ENCODE measurements around the gene MYO15A. TPM values are rescaled to one million over a fixed set of nuclear protein-coding genes. Genes with fewer than 3 reads are reported as not detected.

MYO15A gene
- polyA plus RNA-seq, 3 donors: 2.2 to 4.8 (median 3.3) TPM

GRCh38 chr17:18132711-18133110, 24.2 kb downstream of the MYO15A start:
- DNase-seq: no peak

- no peak for DNase-seq
Measured at GRCh38 chr17:18136357-18136756, 27.8 kb downstream of the MYO15A start.

DNA sequence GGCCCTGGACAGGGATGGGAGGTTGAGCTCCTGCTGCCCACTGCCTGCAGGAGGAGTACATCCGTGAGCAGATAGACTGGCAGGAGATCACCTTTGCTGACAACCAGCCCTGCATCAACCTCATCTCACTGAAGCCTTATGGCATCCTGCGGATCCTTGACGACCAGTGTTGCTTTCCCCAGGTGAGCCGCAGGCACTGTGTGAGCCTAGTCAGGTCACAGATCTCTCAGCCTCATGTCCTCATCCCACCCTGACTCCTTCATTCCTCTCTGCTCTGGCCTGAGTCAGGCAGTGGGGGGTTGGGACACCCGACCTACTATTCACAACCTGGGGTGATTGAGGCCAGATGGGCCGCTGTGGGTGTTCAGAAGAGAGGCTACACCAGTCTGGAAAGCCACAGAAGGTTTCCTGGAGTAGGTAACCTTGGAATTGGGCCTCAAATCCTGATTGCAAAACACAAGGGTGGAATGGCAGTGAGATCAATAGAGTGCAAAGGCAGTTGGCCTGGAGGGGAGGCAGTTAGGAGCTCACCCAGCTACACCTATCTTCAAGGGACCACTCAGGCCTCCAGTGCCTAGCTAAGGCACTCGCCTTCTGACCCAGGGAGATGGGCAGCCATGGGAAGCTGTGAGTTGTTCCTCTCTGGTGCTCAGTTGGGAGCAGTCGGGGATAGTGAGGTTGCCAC, 29.7 kb downstream of the MYO15A start:
- no peak for DNase-seq

- no peak for DNase-seq
Measured at GRCh38 chr17:18139092-18139491, 30.5 kb downstream of the MYO15A start.

GRCh38 chr17:18139498-18139897, 30.9 kb downstream of the MYO15A start:
- DNase-seq: no peak

DNA sequence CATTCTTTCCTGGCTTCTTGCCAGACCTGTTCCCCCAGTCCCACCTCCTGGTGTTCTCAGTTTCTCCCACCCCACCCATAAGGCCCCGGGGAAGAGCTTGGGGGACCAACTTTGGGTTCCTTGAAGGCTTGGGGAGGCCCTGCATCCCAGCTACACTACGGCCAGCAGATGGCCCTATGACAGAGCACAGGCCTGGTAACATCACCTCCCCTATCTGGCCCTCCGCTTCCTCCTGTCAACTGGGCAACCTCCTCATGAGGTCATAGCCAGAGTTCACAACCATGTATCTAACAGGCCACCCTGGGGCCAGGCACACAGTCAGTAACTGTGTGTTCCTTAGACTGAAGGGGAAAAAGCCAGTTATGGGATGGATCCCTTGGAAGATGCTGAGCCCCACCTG, 31.4 kb downstream of the MYO15A start:
- no peak for DNase-seq

- DNase-seq: no peak
Measured at GRCh38 chr17:18140648-18141047, 32.1 kb downstream of the MYO15A start.

- no peak for DNase-seq
Measured at GRCh38 chr17:18141210-18141803, 32.8 kb downstream of the MYO15A start.

GRCh38 chr17:18142417-18142816, 33.9 kb downstream of the MYO15A start:
- DNase-seq: no peak

DNA sequence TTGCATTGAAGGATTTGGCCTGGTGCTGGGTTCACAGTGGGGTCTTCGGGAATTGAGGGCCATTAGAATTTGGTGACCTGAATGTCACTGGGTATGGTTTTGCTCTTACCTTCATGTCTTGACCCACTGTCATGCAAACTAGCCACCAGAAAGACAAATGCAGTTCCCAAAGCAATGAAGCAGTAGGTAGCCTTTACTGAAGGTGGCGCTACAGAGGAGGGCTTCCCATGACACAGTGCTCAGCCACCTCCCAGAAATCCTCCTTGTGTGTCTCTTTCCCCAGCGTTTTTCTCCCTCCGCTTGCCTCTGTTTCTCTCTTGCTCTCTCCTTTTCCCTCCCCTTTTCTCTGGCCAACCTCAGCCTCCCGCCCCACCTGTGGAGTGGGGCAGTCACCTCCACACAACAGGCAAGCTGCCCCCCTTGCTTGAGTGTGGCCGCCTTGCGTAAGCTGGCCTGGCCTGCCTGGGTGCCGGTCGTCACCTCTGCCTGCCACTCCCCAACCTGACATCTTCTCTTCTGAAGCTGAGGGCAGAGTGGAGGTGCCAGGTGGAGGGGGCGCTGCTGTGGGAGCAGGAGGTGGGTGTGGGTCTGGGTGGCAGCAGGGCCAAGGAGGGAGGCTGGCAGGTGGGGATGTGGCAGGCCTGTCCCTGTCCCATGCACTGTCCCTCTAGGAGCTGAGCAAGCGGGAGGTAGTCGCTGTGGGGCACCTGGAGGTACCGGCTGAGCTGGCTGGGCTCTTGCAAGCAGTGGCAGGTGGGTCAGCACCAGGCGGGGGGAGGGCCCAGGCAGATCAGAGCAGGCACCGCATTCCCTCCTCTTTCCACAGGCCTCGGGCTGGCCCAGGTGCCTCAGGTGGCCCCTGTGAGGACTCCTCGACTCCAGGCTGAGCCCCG, 34.7 kb downstream of the MYO15A start:
- no peak for DNase-seq

DNA sequence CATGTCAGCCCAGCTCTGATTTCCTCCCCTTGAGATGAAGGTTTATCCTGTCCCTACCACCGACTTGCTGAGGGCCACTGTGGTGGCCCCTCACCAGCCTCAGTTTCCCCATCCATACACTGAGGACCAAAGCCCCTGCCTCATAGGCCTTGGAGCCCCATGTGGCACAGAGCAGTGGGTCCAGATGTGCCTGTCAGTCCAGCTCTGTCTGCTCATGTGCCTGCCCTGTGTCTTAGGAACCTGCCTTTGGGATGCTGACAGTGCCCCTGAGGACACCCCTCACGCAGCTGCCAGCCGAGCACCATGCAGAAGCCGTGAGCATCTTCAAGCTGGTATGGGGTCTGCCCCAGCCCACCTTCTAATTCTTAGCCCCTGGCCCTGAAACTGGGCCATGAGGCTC, 35.7 kb downstream of the MYO15A start:
- no peak for DNase-seq

- no peak for DNase-seq
Measured at GRCh38 chr17:18144855-18145254, 36.3 kb downstream of the MYO15A start.

GRCh38 chr17:18145811-18146210, 37.3 kb downstream of the MYO15A start:
- DNase-seq: no peak

DNA sequence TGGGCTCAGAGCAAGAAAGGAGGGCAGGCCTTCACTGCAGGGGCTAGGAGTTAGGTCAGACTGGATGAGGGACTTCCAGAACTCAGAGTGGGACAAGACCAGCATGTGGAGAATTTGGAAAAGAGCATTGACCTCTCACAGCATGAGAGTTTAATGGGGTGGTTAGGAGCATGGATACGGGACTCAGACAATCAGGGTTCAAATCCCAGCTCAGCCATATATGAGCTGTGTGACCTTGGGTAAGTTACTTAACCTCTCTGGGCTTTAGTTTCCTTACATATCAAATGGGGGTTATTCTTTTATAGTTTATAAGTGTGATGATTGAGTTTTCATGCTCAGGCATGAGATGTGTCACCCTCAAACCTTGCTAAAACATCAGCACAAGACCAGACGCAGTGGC, 37.7 kb downstream of the MYO15A start:
- DNase-seq: no peak

- DNase-seq: no peak
Measured at GRCh38 chr17:18146980-18147379, 38.4 kb downstream of the MYO15A start.

DNA sequence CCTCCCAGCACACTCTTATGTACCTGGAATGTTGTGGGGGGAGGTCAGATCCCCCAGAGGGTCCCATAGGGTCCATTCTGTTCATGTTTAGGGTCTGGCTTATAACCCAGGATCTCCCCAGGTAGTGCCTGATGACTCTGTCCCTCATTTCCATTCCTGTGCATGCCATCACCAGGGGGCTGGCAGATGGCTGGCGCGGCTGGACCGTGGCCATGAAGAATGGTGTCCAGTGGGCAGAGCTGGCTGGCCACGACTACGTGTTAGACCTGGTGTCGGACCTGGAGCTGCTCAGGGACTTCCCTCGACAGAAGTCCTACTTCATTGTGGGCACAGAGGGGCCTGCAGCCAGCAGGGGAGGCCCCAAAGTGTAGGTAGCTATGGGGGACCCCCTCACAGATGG, 40.0 kb downstream of the MYO15A start:
- DNase-seq: no peak

DNA sequence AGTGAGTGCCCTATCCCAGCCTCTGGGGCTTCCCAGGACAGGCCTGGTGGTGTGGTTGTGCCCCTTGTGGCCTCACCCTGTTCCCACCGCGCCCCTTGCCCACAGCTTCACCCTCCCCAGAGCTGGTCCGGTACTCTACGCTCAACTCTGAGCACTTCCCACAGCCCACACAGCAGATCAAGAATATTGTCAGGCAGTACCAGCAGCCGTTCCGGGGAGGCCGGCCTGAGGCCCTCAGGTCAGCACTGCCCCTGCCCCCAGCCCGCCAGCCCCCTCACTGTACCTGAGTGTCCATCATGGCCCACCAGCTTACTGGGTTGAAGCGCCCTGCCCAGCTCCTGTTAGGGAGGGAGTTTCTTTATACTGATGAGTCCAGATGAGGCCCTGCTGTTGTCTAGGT, 42.7 kb downstream of the MYO15A start:
- no peak for DNase-seq

DNA sequence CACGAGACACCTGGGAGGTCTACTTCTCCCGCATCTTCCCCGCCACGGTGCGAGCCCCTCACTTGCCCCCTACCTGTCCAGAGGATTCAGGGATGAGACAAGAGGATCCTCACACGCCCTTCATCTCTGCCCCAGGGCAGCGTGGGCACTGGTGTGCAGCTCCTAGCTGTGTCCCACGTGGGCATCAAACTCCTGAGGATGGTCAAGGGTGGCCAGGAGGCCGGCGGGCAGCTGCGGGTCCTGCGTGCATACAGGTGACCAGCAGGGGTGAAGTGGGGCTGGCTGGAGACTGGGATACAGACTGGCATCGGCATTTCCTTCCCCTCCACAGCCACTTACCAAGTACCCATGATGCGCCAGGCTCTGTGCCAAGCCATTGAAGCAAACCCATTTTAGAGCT, 46.6 kb downstream of the MYO15A start:
- no peak for DNase-seq

- DNase-seq: no peak
Measured at GRCh38 chr17:18156171-18156975, 47.8 kb downstream of the MYO15A start.

- no peak for DNase-seq
Measured at GRCh38 chr17:18156976-18157280, 48.4 kb downstream of the MYO15A start.

GRCh38 chr17:18157354-18157985, 48.9 kb downstream of the MYO15A start:
- no peak for DNase-seq

Data from renal pelvis (tissue), 4 donors.